NCI-H774 (cell line): ENCODE data around the gene ATP5F1B.

Source experiments
- DNase-seq: peaks from one replicate; lab custom pipeline; 2025; lab: John Stamatoyannopoulos, UW

ATP5F1B gene

DNA sequence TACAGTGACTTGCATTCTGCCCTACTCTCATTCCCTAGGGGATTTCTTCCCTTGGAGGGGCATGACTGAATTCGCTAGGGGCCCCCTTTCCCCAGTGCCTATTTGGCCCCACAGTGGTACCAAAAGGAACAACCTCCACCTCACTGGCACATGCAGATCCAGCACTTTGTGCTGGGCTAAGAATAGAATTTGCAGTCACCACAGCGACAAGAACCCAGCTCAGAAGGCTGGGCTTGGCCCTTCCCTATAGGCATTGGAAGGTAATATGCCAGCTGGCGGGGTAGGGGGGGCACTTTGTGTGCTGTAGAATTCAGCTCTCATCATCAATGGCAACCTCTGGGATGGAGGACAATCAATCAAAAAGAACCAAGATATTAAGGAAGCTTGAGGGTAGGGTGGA is 29.5 kb downstream of the ATP5F1B start:
- DNase-seq, result no peak

DNA sequence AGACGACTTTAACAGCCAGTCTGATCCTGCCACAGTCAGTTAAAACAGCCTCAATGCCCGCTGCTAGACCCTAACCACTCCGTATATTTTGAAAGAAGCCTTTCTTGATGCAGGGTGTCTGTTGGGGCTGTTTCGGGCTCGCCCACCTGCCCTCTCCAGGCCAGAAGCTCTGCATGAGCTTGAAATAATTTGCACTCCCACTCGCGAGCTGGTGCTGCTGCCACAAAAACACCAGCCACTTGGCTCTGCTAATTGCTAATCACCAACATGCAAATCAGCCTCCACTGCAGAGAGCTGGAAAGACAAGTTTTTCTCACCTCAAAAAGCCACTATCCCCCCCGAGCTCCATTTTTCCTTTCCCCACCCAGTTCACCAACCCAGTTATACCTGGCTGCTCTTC is 31.2 kb downstream of the ATP5F1B start:
- no peak for DNase-seq

DNA sequence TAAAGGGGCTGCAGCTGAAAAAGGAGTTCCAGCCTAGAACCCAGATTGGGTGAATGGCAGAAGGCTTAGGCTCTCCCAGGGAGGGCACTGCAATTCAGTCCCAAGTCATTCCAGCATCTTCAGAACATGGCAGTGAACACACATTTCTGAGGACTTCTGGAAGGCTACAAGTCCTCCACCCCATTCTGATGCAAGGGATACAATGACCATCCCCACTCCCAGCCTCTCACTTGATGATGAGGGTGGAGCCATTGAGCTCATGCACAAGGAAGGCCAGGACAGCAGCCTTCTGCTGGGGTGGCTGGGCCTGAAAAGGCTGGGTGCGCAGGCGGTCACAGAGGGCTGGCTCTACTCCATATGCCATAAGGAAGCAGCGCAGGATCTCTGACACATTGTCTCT is 41.4 kb downstream of the ATP5F1B start:
- no peak for DNase-seq

DNA sequence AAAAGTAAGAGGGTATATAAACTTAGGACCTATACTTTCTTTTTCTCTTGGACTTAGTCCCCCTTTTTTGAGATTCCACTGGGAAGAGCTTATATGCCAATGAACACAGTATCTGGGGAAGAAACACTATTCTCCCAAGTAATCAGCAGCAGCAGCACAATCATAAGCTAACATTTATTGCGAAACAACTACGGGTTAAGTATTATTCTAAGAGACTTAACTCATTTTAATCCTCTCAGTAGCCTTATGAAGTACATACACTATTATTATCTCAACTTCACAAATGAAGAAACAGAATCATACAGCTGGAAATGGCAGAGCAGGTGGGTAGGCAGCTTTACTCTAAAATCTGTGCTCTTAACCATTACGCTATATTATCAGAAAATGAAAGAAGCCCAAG is 43.5 kb downstream of the ATP5F1B start:
- DNase-seq, result no peak

DNA sequence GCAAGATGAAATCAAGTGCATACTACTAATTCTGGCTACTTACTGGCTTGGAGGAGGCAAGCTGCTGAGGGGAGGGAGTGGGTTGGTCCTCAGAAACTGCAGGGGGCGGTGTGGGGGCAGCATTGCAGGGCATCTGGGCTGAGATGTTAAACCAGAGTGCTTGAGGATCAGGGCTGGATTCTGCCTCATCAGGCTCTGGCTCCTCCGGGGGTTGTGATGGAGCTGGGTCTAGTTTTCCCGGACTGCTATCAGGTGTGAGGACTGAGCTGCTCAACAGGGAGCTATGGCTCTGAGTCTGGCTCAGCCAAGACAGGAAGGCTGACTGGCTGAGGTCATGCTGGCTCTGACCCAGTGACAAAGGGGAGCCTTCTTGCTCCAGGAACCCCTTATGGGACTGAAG is 44.3 kb downstream of the ATP5F1B start:
- DNase-seq, result no peak

DNA sequence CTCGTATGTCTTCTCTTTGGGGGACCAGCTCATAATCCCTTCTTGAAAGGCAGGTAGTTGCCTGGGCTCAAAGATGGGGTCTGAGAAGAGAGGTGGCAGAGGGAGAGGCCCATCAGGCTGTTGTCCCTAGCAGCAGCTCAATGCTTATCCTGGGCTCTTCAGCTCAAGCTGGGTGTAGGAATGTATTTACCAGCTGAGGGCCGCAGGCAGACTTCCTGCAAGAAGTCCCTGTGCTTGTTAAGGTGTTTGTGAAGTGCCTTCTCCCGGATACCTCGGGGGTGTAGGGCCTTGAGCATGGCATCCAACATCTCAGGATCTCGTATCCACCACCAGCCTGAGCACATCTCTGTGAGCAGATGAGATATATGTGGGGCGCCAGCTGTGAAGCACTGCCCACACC is 45.0 kb downstream of the ATP5F1B start:
- DNase-seq, result no peak

DNA sequence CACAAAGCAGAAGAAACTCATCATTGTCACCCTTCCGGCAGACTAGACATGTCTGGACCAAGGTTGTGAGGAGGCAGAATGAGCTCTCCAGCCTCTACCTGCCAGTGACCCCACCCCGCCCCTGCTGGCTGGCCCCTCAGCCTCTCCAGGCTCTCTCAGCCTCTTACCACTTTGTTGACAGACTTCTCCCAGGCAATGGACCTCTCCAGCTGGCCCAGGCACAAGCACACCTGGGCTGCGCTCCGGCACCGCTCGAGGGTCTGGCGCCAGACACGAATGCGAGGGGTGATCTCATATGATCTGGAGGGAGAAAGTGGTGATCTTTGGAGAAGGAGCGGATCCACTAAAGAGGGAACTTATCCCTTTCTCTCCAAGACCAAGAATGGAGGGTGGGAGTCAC is 46.0 kb downstream of the ATP5F1B start:
- DNase-seq, result no peak

DNA sequence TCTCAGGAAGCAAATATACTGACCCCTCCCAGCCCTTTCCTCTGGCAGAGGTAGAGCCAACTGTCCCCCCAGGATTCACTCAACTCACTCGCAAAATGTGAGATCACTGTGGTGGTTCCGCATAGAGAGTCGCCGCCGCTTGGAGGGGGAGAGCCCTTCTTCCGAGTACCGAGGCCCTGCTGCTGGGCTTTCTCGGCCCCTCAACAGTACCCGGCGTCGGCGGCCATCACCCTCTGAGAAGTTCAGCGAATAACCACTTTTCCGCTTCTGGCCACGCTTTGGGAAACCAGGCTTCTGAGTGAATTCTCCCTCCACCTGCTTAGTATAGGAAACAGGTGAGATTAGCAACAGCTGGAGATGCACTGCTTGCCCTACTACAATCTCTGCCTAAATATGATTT is 46.7 kb downstream of the ATP5F1B start:
- DNase-seq, result no peak

DNA sequence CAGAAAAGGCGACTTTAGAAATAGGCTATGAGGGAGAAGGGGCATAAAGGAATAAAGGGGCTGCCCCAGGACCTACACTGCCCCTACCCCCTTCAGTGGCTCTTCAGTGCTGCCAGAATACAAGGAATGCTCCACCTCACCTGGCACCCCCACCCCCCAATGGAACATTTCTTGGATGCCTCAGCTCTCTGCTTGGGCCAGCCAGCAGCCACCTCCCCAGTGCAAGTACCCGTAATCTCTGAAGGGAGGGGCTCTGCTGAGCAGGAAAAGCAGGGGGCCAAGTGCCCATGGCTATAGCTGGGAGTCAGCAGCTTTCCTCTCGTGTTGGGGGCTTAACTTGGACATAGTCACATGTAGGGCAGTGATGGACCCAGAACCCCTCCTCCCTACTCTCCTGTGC is 49.0 kb downstream of the ATP5F1B start:
- DNase-seq, result no peak

DNA sequence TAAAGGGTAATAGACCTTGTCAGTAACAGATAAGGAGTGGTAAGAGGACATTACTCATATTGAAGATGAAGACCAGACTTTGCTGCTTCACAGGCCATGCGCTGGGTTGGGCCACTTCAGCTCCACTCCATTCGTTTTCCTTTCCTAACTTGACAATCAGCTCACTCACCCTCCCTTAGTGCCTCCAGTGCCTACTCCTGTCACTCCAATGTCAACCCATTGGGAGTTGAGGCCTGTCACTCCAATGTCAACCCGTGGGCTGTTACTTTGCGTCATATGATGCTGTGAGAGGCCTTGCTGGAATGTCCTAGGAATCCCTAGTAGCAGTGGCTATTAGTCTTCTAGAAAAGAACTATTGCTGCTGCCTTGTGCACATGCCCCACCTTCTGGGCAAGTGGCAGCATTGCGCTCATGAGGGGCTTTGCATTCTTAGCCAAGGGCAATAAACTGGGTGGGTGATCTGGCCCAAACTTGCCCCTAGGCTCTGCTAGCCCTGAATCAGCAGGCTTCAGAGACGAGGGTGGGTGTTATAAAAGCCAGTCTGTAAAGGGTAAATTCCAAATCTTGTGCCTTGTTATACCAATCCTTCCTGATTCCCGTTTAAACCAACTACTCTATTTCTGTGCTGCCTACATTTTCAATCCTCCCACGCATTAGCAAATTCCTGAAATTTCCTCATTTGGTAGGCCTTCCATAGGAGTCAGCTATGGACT is 51.7 kb downstream of the ATP5F1B start:
- peak; percentile 11 for DNase-seq

DNA sequence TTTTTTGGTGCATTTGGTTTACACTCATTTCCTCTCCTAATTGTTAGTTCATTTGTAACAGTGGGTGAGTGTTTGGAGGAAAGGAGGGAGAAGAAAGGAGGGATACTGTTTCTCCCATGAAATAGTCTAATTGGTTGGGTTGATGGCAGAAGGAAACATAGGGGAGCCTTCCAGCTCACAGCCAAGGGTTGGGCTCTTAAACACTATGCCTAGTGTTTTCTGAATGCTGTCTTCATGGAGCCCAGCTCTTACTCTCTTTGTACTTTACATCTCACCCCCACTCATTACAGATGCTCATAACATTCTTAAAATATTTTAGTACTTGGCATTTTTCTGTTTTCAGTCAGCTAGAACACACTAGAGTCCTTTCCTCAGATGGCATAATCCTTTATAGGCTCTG is 53.8 kb downstream of the ATP5F1B start:
- no peak for DNase-seq

DNA sequence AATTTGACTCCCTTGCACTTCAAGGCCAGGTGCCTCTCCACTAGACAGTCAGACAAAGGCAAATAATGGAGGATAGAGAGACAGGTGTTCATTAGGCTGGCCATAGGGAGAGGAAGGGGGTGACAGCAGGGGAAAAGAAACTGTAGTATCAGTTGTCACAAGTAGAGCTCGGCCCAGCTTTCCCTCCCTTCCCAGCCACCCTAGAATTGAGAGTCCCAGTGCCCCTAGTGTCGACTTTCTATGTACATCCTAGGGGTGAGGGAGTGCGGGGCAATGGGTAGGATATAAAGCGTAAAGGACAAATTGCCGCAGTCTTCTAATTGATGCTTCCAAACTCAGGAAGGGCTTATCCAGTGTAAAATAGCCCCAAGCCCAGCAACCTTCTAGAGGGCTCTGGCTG is 54.7 kb downstream of the ATP5F1B start:
- peak; percentile 63 for DNase-seq

DNA sequence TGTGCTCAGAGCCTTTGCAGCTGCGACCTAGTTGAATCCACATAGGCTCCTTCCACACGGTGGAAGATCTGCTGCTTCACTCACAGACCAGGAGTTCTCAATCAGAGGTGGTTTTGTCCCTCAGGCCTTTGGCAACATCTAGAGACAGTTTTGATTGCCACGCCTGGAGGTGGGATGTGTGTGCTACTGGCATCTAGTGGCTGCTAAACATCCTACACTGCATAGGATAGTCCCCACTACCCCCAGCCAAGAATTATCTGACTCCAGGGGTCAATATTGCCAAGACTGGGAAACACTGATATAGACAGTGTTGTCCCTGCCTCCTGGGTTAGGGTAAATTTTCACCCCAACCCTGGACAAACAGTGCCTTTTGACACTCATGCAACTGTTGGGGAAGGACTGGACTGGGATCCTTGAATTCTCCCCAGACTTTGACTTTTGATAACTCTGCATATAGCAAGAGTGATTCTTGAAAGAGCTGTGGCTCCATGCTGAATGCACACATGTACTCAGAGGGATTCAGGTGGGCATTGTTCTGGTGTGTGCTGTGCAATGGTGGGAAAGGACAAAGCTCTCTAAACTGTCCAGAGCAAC is 55.5 kb downstream of the ATP5F1B start:
- no peak for DNase-seq

DNA sequence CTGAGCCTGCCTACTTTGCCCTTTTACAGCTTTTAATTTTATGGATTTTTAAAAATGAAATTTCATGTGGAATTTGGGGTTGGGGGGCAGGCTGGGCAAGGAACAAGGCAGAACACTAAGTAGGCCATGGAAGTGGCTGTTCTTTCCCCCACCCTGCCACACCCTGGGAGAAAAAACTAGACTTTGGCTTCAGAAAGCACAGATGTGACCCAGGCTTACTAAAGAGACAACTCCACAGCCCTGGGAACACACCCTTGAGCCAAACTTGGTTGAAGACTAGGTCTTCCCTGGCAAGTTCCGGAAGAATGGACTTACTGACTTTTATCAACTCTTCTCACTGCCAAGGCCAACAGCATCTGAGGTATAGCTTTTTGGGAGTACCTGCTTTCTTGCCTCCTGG is 56.0 kb downstream of the ATP5F1B start:
- no peak for DNase-seq
